Spinal cord (tissue), 10 donors: ENCODE results near the gene NGF. TPM values are rescaled to one million over a fixed set of nuclear protein-coding genes. Genes with fewer than 3 reads are reported as not detected.

Experiments
- DNase-seq, 6 donors: peaks; one replicate each; pipeline versions ENCODE4 v3.0.0 to v3.0.0-alpha.2; 2013 to 2015; ENCODE audit warnings: low spot score in 6 of 6, low read depth in 4 of 6
- H3K27ac ChIP-seq: one replicate; pipeline ENCODE4 v1.5.1; 2013; ENCODE audit warnings: low read depth, low read length, control low read depth
- H3K27me3 ChIP-seq: one replicate; pipeline ENCODE4 v1.6.1; 2013; ENCODE audit warnings: low read length; ENCODE audit not compliant: control insufficient read depth, insufficient read depth
- H3K36me3 ChIP-seq: one replicate; pipeline ENCODE4 v1.6.1; 2013; ENCODE audit warnings: low read length; ENCODE audit not compliant: control insufficient read depth, insufficient read depth
- H3K4me1 ChIP-seq: one replicate; pipeline ENCODE4 v1.6.1; 2013; ENCODE audit warnings: low read length; ENCODE audit not compliant: control insufficient read depth, insufficient read depth
- H3K4me3 ChIP-seq: one replicate; pipeline ENCODE4 v1.5.1; 2013; ENCODE audit warnings: low read depth, low read length, control low read depth
- H3K9me3 ChIP-seq: one replicate; pipeline ENCODE4 v1.6.1; 2013; ENCODE audit warnings: low read length; ENCODE audit not compliant: control insufficient read depth, insufficient read depth
- WGBS: methylation state at CpG from one replicate; pipeline ENCODE4 v1.1.5; 2013; ENCODE audit warnings: missing lambda C conversion rate; ENCODE audit not compliant: insufficient coverage; 5-methylcytosine and 5-hydroxymethylcytosine counted together
- polyA plus RNA-seq, 2 donors: library from polyadenylated mRNA; unstranded; fragments of 120-200 nt; gene quantifications; one replicate each; pipeline ENCODE4 v1.2.1, GENCODE V29; 2013; ENCODE audit not compliant: insufficient read length in 2 of 2
- total RNA-seq, 2 donors: library from RNA; depleted of rRNA in 1 of 2; stranded (reverse); fragments of 120-200 nt in 1 of 2; fragments of >200 nt in 1 of 2; gene quantifications; one replicate each; pipeline versions ENCODE4 v1.2.3 to v1.2.4, GENCODE V29; 2013 to 2014
- donor health status: healthy.

The NGF gene
- total and polyA plus RNA-seq, 4 donors, result 2.0 to 10.4 (median 4.2) TPM

DNA sequence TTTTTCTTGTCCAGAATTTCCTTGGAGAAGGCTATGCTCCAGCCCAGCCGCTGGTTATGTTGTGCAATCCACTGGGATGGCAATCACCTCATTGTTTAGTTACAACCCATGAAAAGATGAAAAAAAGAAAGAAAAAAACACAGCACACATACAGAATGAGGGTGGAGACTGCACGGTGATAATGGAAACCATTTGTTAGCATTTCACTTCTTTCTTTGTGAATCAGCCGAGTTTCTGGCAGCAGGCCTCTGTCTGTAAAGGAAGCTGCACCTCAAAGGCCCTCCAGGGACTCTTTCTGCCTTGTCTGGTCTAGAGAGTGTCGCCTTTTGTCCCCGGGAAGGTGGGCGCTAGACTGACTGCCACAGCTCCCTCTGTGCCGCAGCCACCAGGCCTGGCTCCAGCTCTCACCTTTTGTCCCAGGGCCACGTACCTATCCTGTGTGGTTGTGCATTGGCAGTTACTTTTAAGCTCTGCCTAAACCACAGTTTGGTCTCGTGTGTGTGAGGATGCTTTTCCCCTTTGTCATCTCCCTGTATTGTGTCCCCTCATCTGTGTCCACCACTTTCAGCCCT is 35.6 kb downstream of the NGF start:
- DNase-seq, result no peak
- 38% methylated on average over 7 of the region's 9 CpGs for WGBS
- Histone ChIP-seq H3K9me3 (no peaks in the 10 kb centered on the region), H3K27ac (peak overlapping the region; percentile 52), H3K4me1 (peaks cover 7% of the 10 kb centered on the region), H3K27me3 (no peaks in the 10 kb centered on the region), H3K4me3 (no peak overlapping the region), H3K36me3 (no peaks in the 10 kb centered on the region)

DNA sequence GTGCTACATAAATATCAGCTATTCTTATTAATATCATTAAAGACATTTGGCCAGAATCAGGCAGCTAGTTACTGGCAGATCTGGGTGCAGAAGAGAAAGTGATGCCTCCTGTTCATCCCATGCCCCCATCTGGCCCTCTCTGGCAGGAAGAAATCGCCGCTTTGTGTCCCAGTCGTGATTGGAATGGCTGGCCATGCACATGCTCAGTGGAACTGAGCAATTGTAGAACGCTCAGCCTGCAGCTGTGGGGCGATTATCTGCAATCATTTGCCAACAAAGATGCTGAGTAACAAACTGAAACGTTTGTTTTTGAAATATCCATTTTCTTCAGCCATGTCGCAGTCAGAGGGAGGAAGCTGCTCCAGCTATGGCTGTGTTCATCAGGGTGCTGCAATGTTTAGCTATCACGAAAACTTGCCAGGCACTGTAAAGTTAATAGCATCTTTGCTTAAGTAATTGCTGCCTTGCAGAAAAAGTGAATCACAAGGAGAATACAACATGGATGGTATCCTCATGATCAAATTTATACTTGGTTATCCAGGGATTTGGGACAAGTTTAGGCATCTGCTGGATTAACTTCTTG is 36.5 kb downstream of the NGF start:
- Histone ChIP-seq H3K27me3 (no peaks in the 10 kb centered on the region), H3K36me3 (no peaks in the 10 kb centered on the region), H3K27ac (no peak overlapping the region), H3K4me1 (peaks cover 7% of the 10 kb centered on the region), H3K4me3 (no peak overlapping the region), H3K9me3 (no peaks in the 10 kb centered on the region)
- 58% methylated on average over 8 of the region's 8 CpGs for WGBS
- DNase-seq, result peak in 2 of 6 donors; percentile 40 to 44

DNA sequence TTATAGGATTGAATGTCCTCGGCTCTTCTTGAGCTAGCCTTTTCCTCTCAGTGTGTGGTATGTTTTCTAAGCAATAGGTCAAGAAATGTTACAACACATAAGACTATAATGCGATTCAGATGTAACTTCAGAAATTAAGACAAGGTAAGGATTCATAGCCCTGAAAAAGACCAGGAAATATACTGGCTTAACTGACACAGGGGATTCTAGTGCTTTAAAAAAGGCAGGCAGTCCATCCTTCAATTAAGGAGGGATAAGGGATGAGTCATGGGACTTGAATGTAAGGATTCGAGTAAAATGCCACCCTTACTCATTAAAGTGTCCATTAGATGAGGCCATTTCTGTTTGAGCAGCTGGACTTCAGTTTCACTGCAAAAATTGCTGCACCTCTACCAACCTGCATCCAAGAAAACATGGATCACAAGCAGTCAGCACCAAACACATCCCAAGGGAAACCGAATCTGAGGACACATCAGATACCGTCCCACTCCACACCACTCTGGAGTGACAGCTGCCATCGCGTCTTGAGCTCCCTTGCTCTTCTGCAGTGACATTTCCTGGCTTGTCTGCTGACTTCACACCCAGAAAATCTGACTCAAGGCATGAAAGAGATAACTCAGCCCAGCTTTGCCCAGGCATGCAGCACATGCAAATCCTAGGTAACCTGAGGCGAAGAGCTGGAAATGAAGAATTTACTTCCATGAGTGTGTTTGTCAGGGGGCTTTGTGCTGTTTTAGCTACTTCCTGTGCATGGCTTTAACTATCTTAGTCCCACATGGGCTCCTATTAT is 37.8 kb downstream of the NGF start:
- H3K27ac ChIP-seq, result peak overlapping the region; percentile 18
- DNase-seq, result no peak
- H3K27me3 ChIP-seq, result no peaks in the 10 kb centered on the region
- WGBS, result 88% methylated on average over 1 of the region's 8 CpGs
- H3K4me1 ChIP-seq, result peaks cover 7% of the 10 kb centered on the region
- H3K4me3 ChIP-seq, result no peak overlapping the region
- H3K36me3 ChIP-seq, result no peaks in the 10 kb centered on the region
- H3K9me3 ChIP-seq, result no peaks in the 10 kb centered on the region

DNA sequence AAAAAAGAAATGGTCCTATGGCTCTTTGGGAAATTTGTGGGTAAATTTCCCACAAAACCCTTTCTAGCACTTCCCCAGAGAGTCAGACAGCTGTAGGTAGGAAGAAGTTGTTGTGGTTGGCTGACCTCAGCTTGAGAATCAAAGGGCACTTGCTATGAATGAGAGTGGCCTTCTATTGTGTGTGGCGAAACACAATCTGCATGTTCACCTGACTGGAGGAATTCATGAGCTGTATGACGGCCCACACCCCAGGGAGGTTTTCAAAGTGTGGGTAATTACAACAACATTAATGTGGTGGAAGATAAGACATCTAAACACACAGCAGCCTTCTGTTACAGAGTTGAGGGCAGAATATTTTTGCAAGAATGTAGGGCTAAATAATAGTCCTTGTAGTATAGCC is 38.8 kb downstream of the NGF start:
- no peak for DNase-seq
- no CpG with 5 or more reads among the region's 2 CpGs for WGBS
- Histone ChIP-seq H3K27ac (no peak overlapping the region), H3K36me3 (no peaks in the 10 kb centered on the region), H3K4me3 (no peak overlapping the region), H3K9me3 (no peaks in the 10 kb centered on the region), H3K4me1 (peaks cover 7% of the 10 kb centered on the region), H3K27me3 (no peaks in the 10 kb centered on the region)

DNA sequence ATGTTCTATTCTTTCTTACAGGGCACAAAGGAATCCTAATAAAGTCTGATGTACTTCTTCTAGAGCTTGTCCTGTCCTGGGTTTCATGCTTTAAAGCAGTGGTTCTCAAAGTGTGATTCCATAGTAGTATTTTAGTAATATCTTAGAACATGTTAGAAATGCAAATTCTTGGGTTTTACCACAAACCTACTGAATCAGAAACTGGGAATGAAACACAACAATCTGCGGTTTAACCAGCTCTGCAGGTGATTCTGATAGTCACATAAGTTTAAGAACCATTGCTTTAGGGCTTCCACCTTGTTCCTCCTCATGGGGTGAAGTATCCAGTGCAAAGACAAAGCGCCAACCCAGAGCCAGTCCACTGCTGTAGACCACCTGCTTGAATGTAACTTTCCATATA is 41.1 kb downstream of the NGF start:
- Histone ChIP-seq H3K36me3 (no peaks in the 10 kb centered on the region), H3K27ac (no peak overlapping the region), H3K4me1 (peaks cover 3% of the 10 kb centered on the region), H3K4me3 (no peak overlapping the region), H3K9me3 (no peaks in the 10 kb centered on the region), H3K27me3 (no peaks in the 10 kb centered on the region)
- WGBS, result no CpG with 5 or more reads among the region's 2 CpGs
- no peak for DNase-seq

DNA sequence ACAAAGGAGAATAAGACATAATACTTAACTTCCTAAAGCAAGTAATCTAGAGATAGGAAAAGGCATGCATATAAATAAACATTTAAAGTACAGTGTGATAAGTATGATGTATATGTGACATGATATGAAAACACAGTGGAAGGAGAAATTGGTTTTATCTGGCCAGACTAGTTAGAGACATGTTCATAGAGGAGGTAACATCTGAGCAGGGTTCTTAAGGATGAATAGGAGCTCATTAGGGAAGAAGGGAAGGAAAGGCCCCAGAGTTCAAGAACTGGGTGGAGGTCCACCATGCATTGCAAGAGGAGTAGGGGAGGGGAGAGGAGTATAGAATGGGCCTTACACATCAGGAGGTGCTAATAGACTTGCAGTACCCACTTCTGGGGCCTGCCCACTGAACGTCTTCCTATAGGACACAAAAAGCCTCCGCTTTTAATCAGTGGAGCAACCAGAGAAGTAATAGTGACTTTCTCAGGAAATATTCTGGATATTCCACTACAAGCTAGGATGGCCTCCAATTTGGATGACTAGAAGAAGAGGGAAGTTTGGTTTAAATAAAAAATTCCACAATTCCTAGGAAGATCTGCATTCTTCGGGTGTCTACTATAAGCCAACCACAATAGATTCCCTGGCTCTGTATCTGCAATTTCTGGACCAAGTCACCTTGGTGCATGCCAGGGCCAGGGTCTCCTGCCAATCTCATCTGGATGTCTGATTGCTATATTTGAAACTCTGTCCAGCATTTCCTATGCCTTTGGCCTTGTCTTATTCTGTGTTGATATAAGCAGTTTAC is 41.9 kb downstream of the NGF start:
- WGBS, result no CpG with 5 or more reads among the region's 3 CpGs

DNA sequence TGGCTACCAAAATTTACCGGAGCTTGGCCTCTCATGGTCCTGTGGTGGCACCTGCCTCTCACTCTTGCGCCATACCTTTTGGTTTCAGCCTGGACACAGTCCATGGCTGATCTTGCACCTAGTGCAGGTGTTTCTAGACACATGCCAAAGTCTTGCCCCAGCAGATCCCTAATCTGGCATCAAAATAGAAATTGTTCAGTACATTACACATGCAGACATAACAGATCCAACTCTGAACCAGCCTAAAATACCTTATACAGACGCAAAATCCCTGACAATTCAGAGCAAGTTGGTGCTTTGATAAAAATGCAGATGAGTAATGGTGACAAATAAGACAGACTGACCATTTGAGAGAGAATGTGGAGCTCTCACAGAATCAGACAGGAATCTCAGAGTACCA is 44.1 kb downstream of the NGF start:
- Histone ChIP-seq H3K4me3 (no peak overlapping the region), H3K9me3 (no peaks in the 10 kb centered on the region), H3K4me1 (no peaks in the 10 kb centered on the region), H3K27ac (no peak overlapping the region), H3K27me3 (no peaks in the 10 kb centered on the region), H3K36me3 (no peaks in the 10 kb centered on the region)
- 57% methylated on average over 2 of the region's 3 CpGs for WGBS
- no peak for DNase-seq

More for the DNA sequence above, 41.9 kb downstream of the NGF start:
- Histone ChIP-seq H3K4me1 (no peaks in the 10 kb centered on the region), H3K9me3 (no peaks in the 10 kb centered on the region), H3K27ac (no peak overlapping the region), H3K4me3 (no peak overlapping the region), H3K36me3 (no peaks in the 10 kb centered on the region), H3K27me3 (no peaks in the 10 kb centered on the region)
- no peak for DNase-seq

DNA sequence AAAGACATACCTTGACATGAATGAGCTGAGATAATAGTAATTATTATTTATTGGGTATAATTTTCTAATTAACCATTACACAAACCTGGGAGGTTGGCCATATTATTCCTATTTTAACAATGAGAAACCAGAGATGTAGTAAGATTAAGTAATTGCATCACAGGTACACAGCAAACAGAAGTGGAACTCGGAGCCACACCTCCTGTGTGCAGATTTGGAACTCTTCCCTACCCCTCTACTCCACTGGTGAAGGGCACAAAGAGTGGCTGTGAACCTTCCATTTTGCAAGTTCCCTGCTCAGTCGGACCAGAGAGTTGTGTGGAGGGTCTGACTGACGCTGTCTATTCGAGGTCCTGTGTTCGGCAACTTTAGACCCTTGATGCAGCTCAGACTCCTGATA is 45.0 kb downstream of the NGF start:
- Histone ChIP-seq H3K27me3 (no peaks in the 10 kb centered on the region), H3K9me3 (no peaks in the 10 kb centered on the region), H3K36me3 (no peaks in the 10 kb centered on the region), H3K4me3 (no peak overlapping the region), H3K27ac (no peak overlapping the region), H3K4me1 (no peaks in the 10 kb centered on the region)
- WGBS, result 94% methylated on average over 4 of the region's 5 CpGs
- DNase-seq, result no peak

DNA sequence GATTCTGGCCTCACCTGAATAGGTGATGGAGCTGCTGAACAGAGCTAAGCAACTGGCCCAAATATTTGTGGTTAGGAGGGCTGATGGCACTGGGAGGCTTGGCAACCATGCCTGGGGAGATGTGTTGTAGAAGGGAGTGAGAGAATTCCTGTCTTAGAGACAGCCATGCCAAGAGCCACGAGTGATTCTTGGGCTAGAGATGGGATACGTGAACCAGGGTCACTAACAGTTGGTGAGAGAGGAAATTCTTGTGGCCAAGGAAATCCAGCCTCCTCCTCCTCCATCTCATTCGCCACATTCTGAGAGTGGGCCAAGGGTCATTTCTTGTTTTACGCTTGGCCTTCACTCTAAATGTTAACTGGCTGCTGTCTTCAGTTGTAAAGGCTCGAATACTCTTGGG is 46.3 kb downstream of the NGF start:
- Histone ChIP-seq H3K27me3 (no peaks in the 10 kb centered on the region), H3K9me3 (no peaks in the 10 kb centered on the region), H3K36me3 (no peaks in the 10 kb centered on the region), H3K4me3 (no peak overlapping the region), H3K4me1 (no peaks in the 10 kb centered on the region), H3K27ac (no peak overlapping the region)
- DNase-seq, result no peak
- WGBS, result 93% methylated on average over 1 of the region's 5 CpGs
